Stimulated activated CD8-positive, alpha-beta memory T cell treated with anti-CD3 and anti-CD28 coated beads, Interleukin-7, amount 100 ng/mL, for 1 hour (primary cell): Measurements from ENCODE around the gene ABCC1.

Experiments
- DNase-seq, 2 donors: peaks; one replicate each; pipeline ENCODE4 v3.0.0-alpha.2; 2020; ENCODE audit warnings: low read depth in 2 of 2

Gene ABCC1

DNA sequence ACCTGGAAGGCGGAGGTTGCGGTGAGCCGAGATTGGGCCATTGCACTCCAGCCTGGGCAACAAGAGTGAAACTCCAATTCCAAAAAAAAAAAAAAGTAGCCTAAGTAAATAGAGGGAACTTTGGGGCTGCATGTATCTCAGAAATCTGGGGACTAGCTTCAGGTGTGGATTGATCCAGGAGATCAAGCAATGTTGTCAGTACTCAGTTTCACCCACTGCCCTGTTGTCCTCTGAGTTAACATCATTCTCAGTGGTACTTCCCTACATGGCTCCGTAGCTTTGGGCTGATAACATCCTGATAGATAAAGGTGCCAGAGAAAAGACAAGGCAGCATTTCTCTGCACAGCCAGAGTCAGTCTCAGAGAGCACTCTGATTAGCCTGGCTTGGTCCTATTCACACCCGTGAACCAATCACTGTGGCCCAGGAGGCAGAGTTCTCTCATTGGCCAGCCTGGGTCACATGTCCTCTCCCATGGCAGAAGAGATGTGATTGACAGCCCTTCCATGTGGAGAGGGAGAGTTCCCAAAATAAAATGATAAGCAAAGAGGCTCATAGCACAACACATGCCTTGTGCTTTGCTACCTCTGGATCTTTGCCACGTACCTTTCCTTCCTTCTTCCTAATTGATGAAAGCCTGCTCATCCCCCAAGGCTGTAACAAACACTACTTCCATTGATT is 99.6 kb downstream of the ABCC1 start:
- no peak for DNase-seq

GRCh38 chr16:16050106-16050505 is 100.7 kb downstream of the ABCC1 start:
- no peak for DNase-seq

DNA sequence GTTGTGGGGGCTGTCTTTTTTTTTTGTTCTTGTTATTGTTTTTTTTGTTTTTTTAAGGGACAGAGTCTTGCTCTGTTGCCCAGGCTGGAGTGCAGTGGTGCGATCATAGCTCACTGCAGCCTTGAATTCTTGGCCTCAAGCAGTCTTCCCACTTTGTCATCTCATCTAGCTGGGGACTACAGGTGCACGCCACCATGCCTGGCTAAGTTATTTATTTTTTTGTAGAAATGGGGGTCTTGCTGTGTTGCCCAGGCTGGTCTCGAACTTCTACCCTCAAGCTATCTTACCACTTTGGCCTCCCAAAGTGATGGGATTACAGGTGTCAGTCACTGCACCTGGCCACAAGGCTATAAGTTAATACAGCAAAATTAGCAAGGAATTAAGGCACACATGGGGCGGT is 101.7 kb downstream of the ABCC1 start:
- DNase-seq = no peak

DNA sequence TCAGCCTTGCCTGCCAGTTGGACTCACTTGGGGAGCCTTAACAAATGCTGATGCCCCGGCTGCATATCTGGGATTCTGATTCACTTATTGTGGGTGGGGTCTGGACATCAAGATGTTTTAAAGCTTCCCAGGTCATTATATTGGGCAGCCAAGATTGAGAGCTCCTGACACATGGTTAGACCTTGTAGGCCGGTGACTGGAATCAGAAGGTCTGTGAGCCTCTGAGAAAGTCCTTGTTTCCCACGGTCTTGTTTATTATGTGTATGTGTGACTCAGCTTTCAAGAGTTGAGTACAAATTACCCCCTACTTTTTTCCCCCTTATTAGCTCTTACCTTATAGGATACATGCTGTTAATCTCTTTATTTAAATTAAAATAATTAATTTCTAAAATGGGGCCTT is 103.5 kb downstream of the ABCC1 start:
- no peak for DNase-seq

DNA sequence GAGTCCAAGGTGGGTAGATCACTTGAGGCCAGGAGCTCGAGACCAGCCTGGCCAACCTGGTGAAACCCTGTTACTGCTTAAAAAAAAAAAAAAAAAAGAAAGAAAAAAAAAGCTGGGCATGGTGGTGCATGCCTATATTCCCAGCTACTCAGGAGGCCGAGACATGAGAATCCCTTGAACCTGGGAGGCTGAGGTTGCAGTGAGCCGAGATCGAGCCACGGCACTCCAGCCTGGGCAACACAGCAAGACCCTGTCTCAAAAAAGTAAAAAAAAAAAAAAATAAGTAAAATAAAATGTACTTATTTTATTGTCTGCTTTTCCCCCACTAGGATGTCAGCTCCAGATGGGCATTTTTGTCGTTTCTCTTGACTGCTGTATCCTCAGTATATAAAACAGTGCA is 107.7 kb downstream of the ABCC1 start:
- no peak for DNase-seq

DNA sequence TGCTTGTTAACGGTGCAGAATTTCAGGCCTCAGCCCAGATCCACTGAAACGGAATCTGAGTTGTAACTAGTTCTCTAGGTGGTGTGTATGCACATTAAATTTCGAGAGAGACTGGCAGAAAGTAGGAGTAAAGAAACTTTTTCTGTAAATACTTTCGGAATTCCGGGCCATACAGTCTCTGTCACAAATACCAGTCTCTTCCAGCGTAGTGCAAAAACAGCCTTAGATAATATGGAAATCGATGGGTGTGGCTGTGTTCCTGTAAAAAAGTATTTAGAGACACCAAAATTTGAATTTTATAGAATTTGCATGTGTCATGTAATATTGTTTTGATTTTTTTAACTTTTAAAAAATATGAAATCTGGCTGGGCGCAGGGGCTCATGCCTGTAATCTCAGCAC is 109.7 kb downstream of the ABCC1 start:
- DNase-seq = no peak

- no peak for DNase-seq
Observed at GRCh38 chr16:16059895-16060590, 110.6 kb downstream of the ABCC1 start.

GRCh38 chr16:16062023-16062937 is 112.9 kb downstream of the ABCC1 start:
- DNase-seq = no peak

DNA sequence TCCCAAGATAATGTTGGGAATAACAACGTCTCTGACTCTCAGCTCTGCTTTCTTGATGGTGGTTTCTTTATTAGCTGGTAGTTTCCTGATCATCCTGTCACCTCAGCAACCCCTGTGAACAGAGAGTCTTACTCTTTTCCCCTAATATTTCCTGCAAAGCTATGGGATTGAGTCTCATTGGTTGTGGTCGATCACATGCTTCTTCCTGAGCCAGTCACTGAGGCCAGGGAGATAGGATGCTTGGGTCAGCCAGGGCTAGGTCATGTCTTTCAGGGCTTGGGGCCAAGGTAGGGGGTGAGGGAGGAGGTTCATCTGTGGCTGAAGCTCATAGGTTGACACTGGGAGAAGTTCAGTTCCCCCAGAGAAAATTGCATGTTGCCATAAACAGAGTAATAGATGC is 114.3 kb downstream of the ABCC1 start:
- DNase-seq = no peak

DNA sequence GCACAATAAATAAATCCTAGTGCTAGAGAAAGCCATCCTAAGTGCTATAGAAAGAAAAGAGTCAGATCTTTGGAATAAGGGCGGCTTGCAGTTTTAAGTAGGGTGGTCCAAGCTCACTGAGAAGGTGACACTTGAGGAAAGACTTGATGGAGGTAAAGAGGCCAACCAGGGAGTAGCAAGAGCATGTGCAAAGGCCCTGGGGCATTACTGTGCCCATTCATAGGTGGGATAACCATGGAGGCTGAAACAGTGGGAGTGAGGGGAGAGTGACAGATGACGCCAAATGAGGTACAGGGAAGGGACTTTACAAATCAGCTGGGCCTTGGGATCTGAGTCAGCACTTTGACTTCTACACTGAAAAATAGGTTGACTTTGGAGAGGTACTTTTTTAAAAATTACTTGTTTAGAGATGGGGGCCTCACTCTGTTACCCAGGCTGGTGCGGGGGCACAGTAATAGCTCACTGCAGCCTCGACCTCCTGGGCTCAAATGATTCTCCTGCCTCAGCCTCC is 115.5 kb downstream of the ABCC1 start:
- no peak for DNase-seq

- DNase-seq = no peak
Observed at GRCh38 chr16:16067127-16067526, 117.7 kb downstream of the ABCC1 start.

- no peak for DNase-seq
Observed at GRCh38 chr16:16071631-16072244, 122.3 kb downstream of the ABCC1 start.

DNA sequence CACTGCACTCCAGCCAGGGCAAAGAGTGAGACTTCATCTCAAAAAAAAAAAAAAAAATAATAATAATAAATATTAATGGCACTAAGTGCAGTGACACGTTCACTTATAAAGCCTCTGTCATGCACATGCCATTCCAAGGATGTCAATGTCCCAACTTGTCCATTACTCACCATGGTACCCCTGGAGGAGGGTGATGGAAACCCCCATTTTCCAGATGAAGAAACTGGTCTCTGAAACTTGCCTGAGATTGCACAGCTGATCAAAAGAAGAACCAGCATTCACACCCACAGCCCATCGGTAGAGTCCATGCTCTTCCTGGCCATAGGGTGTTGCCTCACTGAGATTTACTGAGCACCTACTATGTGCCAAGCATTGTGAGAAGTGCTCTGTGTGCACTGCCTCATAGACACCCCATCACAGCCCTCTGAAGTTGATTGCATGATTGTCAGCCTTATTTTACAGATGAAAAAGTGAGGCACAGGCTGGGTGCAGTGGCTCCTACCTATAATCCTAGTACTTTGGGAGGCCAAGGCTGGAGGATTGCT is 123.7 kb downstream of the ABCC1 start:
- DNase-seq = no peak

GRCh38 chr16:16073891-16074881 is 124.8 kb downstream of the ABCC1 start:
- DNase-seq = no peak

- DNase-seq = no peak
Observed at GRCh38 chr16:16075488-16076422, 126.3 kb downstream of the ABCC1 start.

DNA sequence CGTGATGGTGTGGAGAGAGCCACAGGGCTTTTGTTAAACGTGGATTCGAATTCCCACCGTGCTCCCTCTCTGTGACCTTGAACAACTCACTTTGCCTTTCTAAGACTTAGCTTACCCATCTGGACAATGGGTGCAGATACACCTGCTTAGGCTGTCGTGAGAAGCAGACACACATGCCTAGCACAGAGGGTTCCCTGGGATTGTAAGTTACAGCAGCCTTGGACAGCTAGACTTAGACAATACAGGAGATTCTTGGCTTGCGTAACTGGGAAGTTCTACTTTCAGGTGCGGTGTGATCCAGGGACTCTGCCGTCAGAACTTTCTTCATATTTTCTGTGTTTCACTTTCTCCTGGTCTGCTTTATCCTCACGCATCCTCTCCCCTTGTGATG is 127.0 kb downstream of the ABCC1 start:
- DNase-seq = no peak

GRCh38 chr16:16080465-16081065 is 131.1 kb downstream of the ABCC1 start:
- no peak for DNase-seq

- no peak for DNase-seq
Observed at GRCh38 chr16:16081141-16081540, 131.7 kb downstream of the ABCC1 start.

- DNase-seq = no peak
Observed at GRCh38 chr16:16082255-16082654, 132.8 kb downstream of the ABCC1 start.
